ENCODE data around the gene ARHGAP24.

- TF ChIP-seq, protein P1, sequence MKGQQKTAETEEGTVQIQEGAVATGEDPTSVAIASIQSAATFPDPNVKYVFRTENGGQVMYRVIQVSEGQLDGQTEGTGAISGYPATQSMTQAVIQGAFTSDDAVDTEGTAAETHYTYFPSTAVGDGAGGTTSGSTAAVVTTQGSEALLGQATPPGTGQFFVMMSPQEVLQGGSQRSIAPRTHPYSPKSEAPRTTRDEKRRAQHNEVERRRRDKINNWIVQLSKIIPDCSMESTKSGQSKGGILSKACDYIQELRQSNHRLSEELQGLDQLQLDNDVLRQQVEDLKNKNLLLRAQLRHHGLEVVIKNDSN (IDR thresholded peaks at IDR 0.05): no peak
- TF ChIP-seq, protein P2, sequence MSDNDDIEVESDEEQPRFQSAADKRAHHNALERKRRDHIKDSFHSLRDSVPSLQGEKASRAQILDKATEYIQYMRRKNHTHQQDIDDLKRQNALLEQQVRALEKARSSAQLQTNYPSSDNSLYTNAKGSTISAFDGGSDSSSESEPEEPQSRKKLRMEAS (IDR thresholded peaks at IDR 0.05): no peak
- no peak for TF ChIP-seq FOXM1 (IDR thresholded peaks at IDR 0.05; ENCODE audit: borderline replicate concordance, low read depth)
These were observed 46.1 kb downstream of the ARHGAP24 start for GRCh38 chr4:85520765-85521749.
